ENCODE measurements around the gene RASSF5. TPM values are rescaled to one million over a fixed set of nuclear protein-coding genes. Genes with fewer than 3 reads are reported as not detected.

Gene RASSF5
- total RNA-seq, 2 experiments from 2014 or later: 215 to 218 TPM

- intact Hi-C loops (cut with micrococcal nuclease): no loop called here
- Mint-ChIP-seq H3K36me3 (ENCODE audit: low read depth) (no peaks in the 10 kb centered on the region), H3K27me3 (peaks cover 25% of the 10 kb centered on the region), H3K27ac (no peak overlapping the region), H3K4me1 (ENCODE audit: low read depth) (peaks cover 19% of the 10 kb centered on the region), H3K9me3 (no peaks in the 10 kb centered on the region), H3K4me3 (no peak overlapping the region)
- CTCF ChIA-PET: no interaction called here
- ATAC-seq: no peak
- no peak for DNase-seq
- TF ChIP-seq CTCF (IDR thresholded peaks at IDR 0.05): no peak
- POLR2A ChIA-PET: no interaction called here
Measured at GRCh38 chr1:206511362-206512057, 4.2 kb downstream of the RASSF5 start.

GRCh38 chr1:206512058-206512850 is 4.9 kb downstream of the RASSF5 start:
- peaks cover 25% of the 10 kb centered on the region for H3K27me3 Mint-ChIP-seq
- POLR2A ChIA-PET: no interaction called here
- no peak for TF ChIP-seq CTCF (IDR thresholded peaks at IDR 0.05)
- H3K36me3 Mint-ChIP-seq (ENCODE audit: low read depth): no peaks in the 10 kb centered on the region
- CTCF ChIA-PET: interaction anchor here (0.9 kb wide), 1 partner anchor 152 kb away, joined by 3 read pairs; no protein-coding TSS in a partner anchor
- intact Hi-C loops (cut with micrococcal nuclease): no loop called here
- peaks cover 17% of the 10 kb centered on the region for H3K4me1 Mint-ChIP-seq (ENCODE audit: low read depth)
- no peak overlapping the region for H3K4me3 Mint-ChIP-seq
- no peaks in the 10 kb centered on the region for H3K9me3 Mint-ChIP-seq
- no peak overlapping the region for H3K27ac Mint-ChIP-seq
- no peak for ATAC-seq
- DNase-seq: no peak

GRCh38 chr1:206512851-206513180 is 5.5 kb downstream of the RASSF5 start:
- ChIA-PET CTCF (interaction anchor here (0.9 kb wide), 1 partner anchor 151 kb away, joined by 3 read pairs; no protein-coding TSS in a partner anchor), POLR2A (interaction anchor here (0.6 kb wide), 1 partner anchor 66 kb away, joined by 3 read pairs; no protein-coding TSS in a partner anchor)
- TF ChIP-seq CTCF (IDR thresholded peaks at IDR 0.05): no peak
- no peak overlapping the region for H3K4me3 Mint-ChIP-seq
- H3K27me3 Mint-ChIP-seq: peaks cover 25% of the 10 kb centered on the region
- H3K4me1 Mint-ChIP-seq (ENCODE audit: low read depth): peaks cover 17% of the 10 kb centered on the region
- H3K36me3 Mint-ChIP-seq (ENCODE audit: low read depth): no peaks in the 10 kb centered on the region
- no peak for DNase-seq
- intact Hi-C loops (cut with micrococcal nuclease): no loop called here
- H3K9me3 Mint-ChIP-seq: no peaks in the 10 kb centered on the region
- H3K27ac Mint-ChIP-seq: no peak overlapping the region
- ATAC-seq: no peak

GRCh38 chr1:206513312-206514111 is 6.2 kb downstream of the RASSF5 start:
- DNase-seq (no peak), ATAC-seq (no peak)
- intact Hi-C loops (cut with micrococcal nuclease): no loop called here
- H3K27me3 Mint-ChIP-seq: peaks cover 20% of the 10 kb centered on the region
- H3K36me3 Mint-ChIP-seq (ENCODE audit: low read depth): no peaks in the 10 kb centered on the region
- H3K4me3 Mint-ChIP-seq: no peak overlapping the region
- TF ChIP-seq CTCF (IDR thresholded peaks at IDR 0.05): no peak
- POLR2A ChIA-PET: interaction anchor here (0.6 kb wide), 1 partner anchor 66 kb away, joined by 3 read pairs; no protein-coding TSS in a partner anchor
- H3K4me1 Mint-ChIP-seq (ENCODE audit: low read depth): peaks cover 12% of the 10 kb centered on the region
- H3K9me3 Mint-ChIP-seq: no peaks in the 10 kb centered on the region
- CTCF ChIA-PET: no interaction called here
- no peak overlapping the region for H3K27ac Mint-ChIP-seq

Measured in activated CD8-positive, alpha-beta T cell treated with anti-CD3 and anti-CD28 coated beads for 36 hours (primary cell).